Activated naive CD4-positive, alpha-beta T cell (primary cell): ENCODE results near the gene CLSTN3.

Experiments
- DNase-seq, 4 experiments: peaks; one replicate each; lab custom pipeline; 2025; lab: John Stamatoyannopoulos, UW

The CLSTN3 gene

GRCh38 chr12:7129872-7130691 is at the start of gene CLSTN3:
CLSTN3 (plus strand) TSS chr12:7130371; CDS start chr12:7130649, 278 bp downstream.
- peak; percentile 55 to 81 (median 74) for DNase-seq

GRCh38 chr12:7081037-7081436 is 49.1 kb upstream of the CLSTN3 start:
- DNase-seq: no peak

- DNase-seq: no peak
Observed at GRCh38 chr12:7083125-7083524, 47.0 kb upstream of the CLSTN3 start.

- no peak for DNase-seq
Observed at GRCh38 chr12:7089196-7089871, 40.8 kb upstream of the CLSTN3 start.

GRCh38 chr12:7090222-7090998 is 39.8 kb upstream of the CLSTN3 start:
- DNase-seq: no peak

- no peak for DNase-seq
Observed at GRCh38 chr12:7091171-7091570, 39.0 kb upstream of the CLSTN3 start.

GRCh38 chr12:7091660-7092228 is 38.4 kb upstream of the CLSTN3 start:
- no peak for DNase-seq

- peak; percentile 33 to 64 (median 39) for DNase-seq
Observed at GRCh38 chr12:7092229-7092985, 37.8 kb upstream of the CLSTN3 start, which contains the start of gene C1R. C1R (minus strand) TSS chr12:7092445; CDS start chr12:7092388, 57 bp downstream.

- no peak for DNase-seq
Observed at GRCh38 chr12:7092986-7093460, 37.1 kb upstream of the CLSTN3 start.

- DNase-seq: no peak
Observed at GRCh38 chr12:7093486-7093885, 36.7 kb upstream of the CLSTN3 start.

GRCh38 chr12:7093892-7094291 is 36.3 kb upstream of the CLSTN3 start:
- no peak for DNase-seq

GRCh38 chr12:7096006-7096932 is 33.9 kb upstream of the CLSTN3 start:
- DNase-seq: no peak

GRCh38 chr12:7096979-7097378 is 33.2 kb upstream of the CLSTN3 start:
- no peak for DNase-seq

GRCh38 chr12:7099290-7099996 is 30.7 kb upstream of the CLSTN3 start:
- no peak for DNase-seq

GRCh38 chr12:7100239-7100638 is 29.9 kb upstream of the CLSTN3 start:
- DNase-seq: no peak

GRCh38 chr12:7101047-7101693 is 29.0 kb upstream of the CLSTN3 start:
- no peak for DNase-seq

- DNase-seq: no peak
Observed at GRCh38 chr12:7101694-7102131, 28.5 kb upstream of the CLSTN3 start.

GRCh38 chr12:7102582-7102981 is 27.6 kb upstream of the CLSTN3 start:
- no peak for DNase-seq
